C4-2B (cell line): Measurements from ENCODE around the gene ITGA11.

Experiments
- CTCF ChIP-seq: fragments of 450-650 bp; conservative IDR thresholded peaks from 2 replicates; pipeline ENCODE4 v1.5.1; 2017; ENCODE audit warnings: mild to moderate bottlenecking
- ZFX ChIP-seq: fragments of 450-650 bp; IDR thresholded peaks from 2 replicates; pipeline ENCODE4 v1.6.1; 2017

DNA sequence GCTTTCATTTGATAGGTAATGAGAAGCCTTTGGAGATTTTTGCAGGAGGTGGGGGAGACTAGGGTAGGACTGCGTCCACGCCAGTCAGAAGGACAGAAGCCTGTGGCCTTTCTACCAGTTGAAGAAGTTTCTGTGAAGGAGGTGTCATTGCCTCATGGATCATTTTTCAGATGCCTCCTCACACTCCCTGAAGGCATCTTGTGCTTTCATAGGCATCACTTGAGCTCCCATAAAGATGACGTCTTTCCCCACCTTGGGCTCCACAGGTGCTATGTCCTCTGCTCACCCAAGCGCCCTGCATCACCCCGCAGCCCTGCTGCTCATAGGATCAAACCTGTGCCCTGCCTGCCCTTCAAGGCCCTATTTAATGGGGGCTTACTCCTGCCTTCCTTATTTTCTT, 7.5 kb upstream of the ITGA11 start:
- no peak for TF ChIP-seq CTCF
- no peak for TF ChIP-seq ZFX
